ENCODE results near the gene KREMEN1.

- TF ChIP-seq E2F1 (CRISPR knock-in tag; IDR thresholded peaks at IDR 0.05) (no peak), RAD21 (CRISPR knock-in tag; conservative IDR thresholded peaks at IDR 0.05 in 1 of 2, IDR thresholded peaks at IDR 0.05 in 1 of 2) (no peak), RBM15 (IDR thresholded peaks at IDR 0.05; ENCODE audit: insufficient read depth, low read length) (no peak), EGR1 (conservative IDR thresholded peaks at IDR 0.05) (no peak), ZFX (CRISPR knock-in tag; IDR thresholded peaks at IDR 0.05) (no peak), ELF1 (tag; IDR thresholded peaks at IDR 0.05) (no peak), ZNF197 (CRISPR knock-in tag; IDR thresholded peaks at IDR 0.05; ENCODE audit: low read depth) (no peak)
These were observed 77.2 kb downstream of the KREMEN1 start for GRCh38 chr22:29149841-29150555.
